Dendritic cell treated with granulocyte-macrophage colony-stimulating factor and Interleukin-4, amounts not matched to agents 40 ng/mL and 50 ng/mL, for 4 days (primary cell): ENCODE measurements around the gene ZNF335.
"Not testable (repeated sequence)": the region's sequence is repeated elsewhere in the genome, so short reads cannot be mapped to it uniquely, and the experiment has no call there.

Experiments used
- H3K27ac Mint-ChIP-seq: one replicate; pipeline ENCODE4 v1.8.0; 2022; ENCODE audit warnings: mild to moderate bottlenecking, mixed read lengths
- H3K27me3 Mint-ChIP-seq: one replicate; pipeline ENCODE4 v1.8.0; 2022; ENCODE audit warnings: mild to moderate bottlenecking, mixed read lengths
- H3K36me3 Mint-ChIP-seq: one replicate; pipeline ENCODE4 v1.8.0; 2022; ENCODE audit warnings: low read depth, mixed read lengths
- H3K4me1 Mint-ChIP-seq: one replicate; pipeline ENCODE4 v1.8.0; 2022; ENCODE audit warnings: low read depth, mixed read lengths
- H3K4me3 Mint-ChIP-seq: one replicate; pipeline ENCODE4 v1.8.0; 2022; ENCODE audit warnings: mild to moderate bottlenecking, moderate library complexity, mixed read lengths
- H3K9me3 Mint-ChIP-seq: one replicate; pipeline ENCODE4 v1.8.0; 2022; ENCODE audit warnings: mixed read lengths
- intact Hi-C: fragments of 100-400 bp; cut with micrococcal nuclease; formaldehyde crosslinking; loops from one replicate; pipeline ENCODE4 v1.15.0; 2022

Gene ZNF335

GRCh38 chr20:45995495-45996097 lies 23.6 kb upstream of the ZNF335 start:
- H3K9me3 Mint-ChIP-seq, H3K4me3 Mint-ChIP-seq, intact Hi-C loops, H3K36me3 Mint-ChIP-seq: not testable (repeated sequence)
- Mint-ChIP-seq H3K27ac (peak overlapping the region; percentile 70), H3K4me1 (peaks cover 74% of the 10 kb centered on the region), H3K27me3 (peaks cover 20% of the 10 kb centered on the region)

- peaks cover 67% of the 10 kb centered on the region for H3K4me1 Mint-ChIP-seq
- H3K27ac Mint-ChIP-seq: peak overlapping the region; percentile 19
- peaks cover 23% of the 10 kb centered on the region for H3K27me3 Mint-ChIP-seq
- H3K9me3 Mint-ChIP-seq: no peaks in the 10 kb centered on the region
- no peaks in the 10 kb centered on the region for H3K36me3 Mint-ChIP-seq
- H3K4me3 Mint-ChIP-seq: no peak overlapping the region
- intact Hi-C loops: no loop called here
Measured at GRCh38 chr20:45994761-45995493, 22.9 kb upstream of the ZNF335 start.

GRCh38 chr20:45993197-45993951 lies 21.4 kb upstream of the ZNF335 start:
- no peaks in the 10 kb centered on the region for H3K36me3 Mint-ChIP-seq
- H3K4me3 Mint-ChIP-seq: no peak overlapping the region
- intact Hi-C loops: no loop called here
- peaks cover 38% of the 10 kb centered on the region for H3K27me3 Mint-ChIP-seq
- H3K4me1 Mint-ChIP-seq: peaks cover 53% of the 10 kb centered on the region
- no peaks in the 10 kb centered on the region for H3K9me3 Mint-ChIP-seq
- H3K27ac Mint-ChIP-seq: peak overlapping the region; percentile 76

DNA sequence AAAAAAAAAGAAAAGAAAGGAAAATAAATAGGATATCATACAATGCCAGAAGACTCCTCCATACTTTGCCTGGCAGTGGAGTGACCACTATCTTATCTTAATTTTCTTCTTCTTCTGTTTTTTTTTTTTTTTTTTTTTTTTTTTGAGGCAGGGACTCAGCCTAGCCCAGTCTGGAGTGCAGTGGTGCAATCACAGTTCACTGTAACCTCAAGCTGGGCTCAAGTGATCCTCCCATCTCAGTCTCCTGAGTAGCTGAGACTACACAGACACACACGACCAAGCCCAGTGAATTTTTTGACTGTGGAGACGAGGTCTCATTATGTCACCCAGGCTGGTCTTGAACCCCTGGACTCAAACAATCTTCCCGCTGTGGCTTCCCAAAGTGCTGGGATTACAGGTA lies 19.6 kb upstream of the ZNF335 start:
- H3K27ac Mint-ChIP-seq: no peak overlapping the region

GRCh38 chr20:45988830-45989229 lies 16.8 kb upstream of the ZNF335 start:
- H3K36me3 Mint-ChIP-seq, intact Hi-C loops, H3K27ac Mint-ChIP-seq, H3K9me3 Mint-ChIP-seq, H3K4me3 Mint-ChIP-seq: not testable (repeated sequence)
- Mint-ChIP-seq H3K27me3 (peaks cover 42% of the 10 kb centered on the region), H3K4me1 (peaks cover 18% of the 10 kb centered on the region)

More for the DNA sequence above, 19.6 kb upstream of the ZNF335 start:
- H3K4me1 Mint-ChIP-seq: peaks cover 35% of the 10 kb centered on the region
- intact Hi-C loops: no loop called here
- no peaks in the 10 kb centered on the region for H3K36me3 Mint-ChIP-seq
- no peaks in the 10 kb centered on the region for H3K9me3 Mint-ChIP-seq
- H3K27me3 Mint-ChIP-seq: peaks cover 43% of the 10 kb centered on the region
- no peak overlapping the region for H3K4me3 Mint-ChIP-seq

GRCh38 chr20:45987108-45987780 lies 15.2 kb upstream of the ZNF335 start:
- intact Hi-C loops: loop anchor here (1.0 kb wide), 1 partner anchor 26 kb away; no protein-coding TSS in a partner anchor
- H3K27me3 Mint-ChIP-seq: peaks cover 43% of the 10 kb centered on the region
- peaks cover 5% of the 10 kb centered on the region for H3K4me1 Mint-ChIP-seq
- H3K27ac Mint-ChIP-seq: no peak overlapping the region
- H3K9me3 Mint-ChIP-seq: no peaks in the 10 kb centered on the region
- H3K4me3 Mint-ChIP-seq: no peak overlapping the region
- H3K36me3 Mint-ChIP-seq: no peaks in the 10 kb centered on the region

DNA sequence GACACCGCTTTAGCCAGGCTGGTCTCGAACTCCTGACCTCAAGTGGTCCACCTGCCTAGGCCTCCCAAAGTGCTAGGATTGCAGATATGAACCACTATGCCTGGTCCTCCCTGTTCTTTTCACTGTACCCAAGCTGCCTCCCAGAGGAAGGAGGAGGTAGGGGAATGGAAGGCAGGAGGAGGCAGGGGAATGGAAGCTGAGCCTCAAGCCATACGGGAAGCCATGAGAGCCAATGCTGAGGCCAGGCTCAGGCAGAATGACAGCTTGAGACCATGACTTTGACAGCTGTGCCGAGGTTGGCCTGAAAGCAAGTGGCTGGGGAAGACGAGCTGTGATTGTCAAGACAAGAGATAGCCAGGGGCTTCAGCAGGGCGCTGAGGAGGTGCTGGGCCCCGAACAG lies 13.6 kb upstream of the ZNF335 start:
- intact Hi-C loops: no loop called here
- Mint-ChIP-seq H3K27me3 (peaks cover 40% of the 10 kb centered on the region), H3K4me3 (no peak overlapping the region), H3K36me3 (no peaks in the 10 kb centered on the region), H3K27ac (no peak overlapping the region), H3K4me1 (no peaks in the 10 kb centered on the region), H3K9me3 (no peaks in the 10 kb centered on the region)

- intact Hi-C loops: no loop called here
- Mint-ChIP-seq H3K36me3 (no peaks in the 10 kb centered on the region), H3K9me3 (no peaks in the 10 kb centered on the region), H3K4me3 (no peak overlapping the region), H3K27me3 (peaks cover 30% of the 10 kb centered on the region), H3K27ac (no peak overlapping the region), H3K4me1 (no peaks in the 10 kb centered on the region)
Measured at GRCh38 chr20:45983279-45983743, 11.3 kb upstream of the ZNF335 start.

GRCh38 chr20:45981261-45981660 lies 9.3 kb upstream of the ZNF335 start:
- H3K27ac Mint-ChIP-seq: no peak overlapping the region
- no peaks in the 10 kb centered on the region for H3K36me3 Mint-ChIP-seq
- H3K9me3 Mint-ChIP-seq: no peaks in the 10 kb centered on the region
- H3K4me1 Mint-ChIP-seq: peaks cover 1% of the 10 kb centered on the region
- no peak overlapping the region for H3K4me3 Mint-ChIP-seq
- intact Hi-C loops: no loop called here
- H3K27me3 Mint-ChIP-seq: peaks cover 25% of the 10 kb centered on the region

- intact Hi-C loops: no loop called here
- peaks cover 12% of the 10 kb centered on the region for H3K36me3 Mint-ChIP-seq
- H3K4me3 Mint-ChIP-seq: no peak overlapping the region
- no peaks in the 10 kb centered on the region for H3K9me3 Mint-ChIP-seq
- H3K27me3 Mint-ChIP-seq: peaks cover 11% of the 10 kb centered on the region
- H3K27ac Mint-ChIP-seq: peak overlapping the region; percentile 4
- peaks cover 32% of the 10 kb centered on the region for H3K4me1 Mint-ChIP-seq
Measured at GRCh38 chr20:45976086-45976485, 4.1 kb upstream of the ZNF335 start.

- intact Hi-C loops: no loop called here
- Mint-ChIP-seq H3K4me3 (no peak overlapping the region), H3K27me3 (peaks cover 11% of the 10 kb centered on the region)
Measured at GRCh38 chr20:45975686-45976085, 3.7 kb upstream of the ZNF335 start.

DNA sequence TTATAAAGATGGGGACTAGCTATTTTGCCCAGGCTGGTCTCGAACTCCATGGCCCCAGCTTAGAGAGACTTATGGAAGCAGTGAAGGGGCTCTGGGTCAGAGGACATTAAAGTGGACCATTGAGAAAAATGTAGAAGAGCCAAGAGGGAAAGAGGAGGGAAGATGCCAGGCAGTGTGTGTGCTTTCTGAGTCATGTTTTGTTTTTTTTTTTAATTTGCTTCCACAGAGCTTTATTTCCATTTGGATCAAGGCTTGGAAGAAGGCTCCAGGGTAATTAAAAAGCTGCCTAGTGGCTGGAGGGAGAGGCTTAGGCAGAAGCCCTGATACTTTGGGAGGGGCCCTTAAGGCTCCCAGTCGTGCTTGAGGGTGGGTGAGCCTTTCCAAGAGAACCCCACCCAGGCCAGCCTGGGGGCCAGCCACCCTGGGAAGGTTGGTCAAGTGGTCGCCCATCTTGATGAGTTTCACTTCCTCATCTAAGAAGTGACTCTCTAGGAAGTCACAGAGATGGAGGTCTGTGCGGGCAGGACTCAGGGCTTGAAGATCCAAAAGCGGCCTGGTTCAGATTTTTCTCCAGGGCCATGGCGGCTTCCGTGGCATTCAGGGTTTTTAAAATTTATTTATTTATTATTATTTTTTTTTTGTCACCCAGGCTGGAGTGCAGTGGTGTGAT lies 3.0 kb upstream of the ZNF335 start:
- intact Hi-C loops: loop anchor here (5.0 kb wide), 2 partner anchors 37 to 112 kb away; partner anchors contain the start of gene NCOA5
- Mint-ChIP-seq H3K9me3 (no peaks in the 10 kb centered on the region), H3K4me3 (peak overlapping the region; percentile 26), H3K27me3 (peaks cover 7% of the 10 kb centered on the region), H3K27ac (peak overlapping the region; percentile 76), H3K36me3 (peaks cover 15% of the 10 kb centered on the region), H3K4me1 (peaks cover 40% of the 10 kb centered on the region)

More at GRCh38 chr20:45975686-45976085, 3.7 kb upstream of the ZNF335 start:
- Mint-ChIP-seq H3K36me3 (peaks cover 13% of the 10 kb centered on the region), H3K4me1 (peaks cover 34% of the 10 kb centered on the region), H3K9me3 (no peaks in the 10 kb centered on the region), H3K27ac (peak overlapping the region; percentile 4)

GRCh38 chr20:45972500-45973183 lies 639 bp upstream of the ZNF335 start:
- Mint-ChIP-seq H3K9me3 (no peaks in the 10 kb centered on the region), H3K4me1 (peaks cover 49% of the 10 kb centered on the region), H3K27ac (peak overlapping the region; percentile 95), H3K36me3 (peaks cover 36% of the 10 kb centered on the region), H3K4me3 (peak overlapping the region; percentile 83), H3K27me3 (peaks cover 2% of the 10 kb centered on the region)
- intact Hi-C loops: loop anchor here (5.0 kb wide), 2 partner anchors 40 to 115 kb away; partner anchors contain the start of gene NCOA5
